Stimulated activated CD4-positive, alpha-beta T cell treated with anti-CD3 and anti-CD28 coated beads, Interleukin-2, amount 100 ng/mL, for 24 hours (primary cell): ENCODE data around the gene ASPHD1.

Experiments
- DNase-seq, 2 donors: peaks; one replicate each; pipeline ENCODE4 v3.0.0-alpha.2; 2020

The ASPHD1 gene

GRCh38 chr16:29947897-29948296 lies 47.6 kb downstream of the ASPHD1 start:
- DNase-seq: no peak

- DNase-seq: no peak
Observed at GRCh38 chr16:29950806-29951461, 50.6 kb downstream of the ASPHD1 start.

- no peak for DNase-seq
Observed at GRCh38 chr16:29951625-29952365, 51.5 kb downstream of the ASPHD1 start.
